Smooth muscle cell (in vitro differentiated cells): Measurements from ENCODE around the gene G3BP2. TPM values are rescaled to one million over a fixed set of nuclear protein-coding genes. Genes with fewer than 3 reads are reported as not detected.

Experiments
- DNase-seq: peaks from one replicate; lab custom pipeline; 2025; ENCODE audit not compliant: unreplicated experiment; lab: John Stamatoyannopoulos, UW
- H2AFZ ChIP-seq: fragments of 200-600 bp; sonication (generic); 2 replicates; pipeline ENCODE4 v1.6.0; 2016; ENCODE audit warnings: antibody characterized with exemption, low read depth, mild to moderate bottlenecking
- H3F3A ChIP-seq: fragments of 200-600 bp; sonication (generic); 2 replicates; pipeline ENCODE4 v1.6.0; 2017; ENCODE audit warnings: antibody characterized with exemption, low read depth
- H3K27ac ChIP-seq: fragments of 200-600 bp; sonication (generic); 2 replicates; pipeline ENCODE4 v1.5.1; 2016; ENCODE audit warnings: low read depth, mild to moderate bottlenecking
- H3K27me3 ChIP-seq: fragments of 200-600 bp; sonication (generic); 2 replicates; pipeline ENCODE4 v1.6.1; 2016; ENCODE audit warnings: low read depth, mild to moderate bottlenecking
- H3K36me3 ChIP-seq: fragments of 200-600 bp; sonication (generic); 2 replicates; pipeline ENCODE4 v1.5.1; 2016; ENCODE audit warnings: low read depth
- H3K4me1 ChIP-seq: fragments of 200-600 bp; sonication (generic); 2 replicates; pipeline ENCODE4 v1.5.1; 2016; ENCODE audit warnings: low read depth
- H3K4me2 ChIP-seq: fragments of 200-600 bp; sonication (generic); 2 replicates; pipeline ENCODE4 v1.6.0; 2016; ENCODE audit warnings: mild to moderate bottlenecking
- H3K4me3 ChIP-seq: fragments of 200-600 bp; sonication (generic); 2 replicates; pipeline ENCODE4 v1.5.1; 2016; ENCODE audit warnings: mild to moderate bottlenecking
- H3K79me2 ChIP-seq: fragments of 200-600 bp; sonication (generic); 2 replicates; pipeline ENCODE4 v1.6.0; 2016; ENCODE audit warnings: low read depth, mild to moderate bottlenecking
- H3K9ac ChIP-seq: fragments of 200-600 bp; sonication (generic); 2 replicates; pipeline ENCODE4 v1.6.0; 2016; ENCODE audit warnings: low read depth
- H3K9me3 ChIP-seq: fragments of 200-600 bp; sonication (generic); replicated peaks from 2 replicates; pipeline ENCODE4 v1.5.1; 2016; ENCODE audit warnings: low read depth
- H4K20me1 ChIP-seq: fragments of 200-600 bp; sonication (generic); 2 replicates; pipeline ENCODE4 v1.6.0; 2016; ENCODE audit warnings: low read depth
- CTCF ChIP-seq: fragments of 200-600 bp; sonication (generic); IDR thresholded peaks from 2 replicates; pipeline ENCODE4 v1.5.1; 2017; ENCODE audit warnings: borderline replicate concordance, mild to moderate bottlenecking, antibody characterized with exemption; ENCODE audit not compliant: insufficient read depth, poor library complexity, severe bottlenecking
- WGBS: methylation state at CpG from one replicate; pipeline ENCODE4 v1.1.7; 2016; ENCODE audit warnings: low lambda C conversion rate; 5-methylcytosine and 5-hydroxymethylcytosine counted together
- polyA plus RNA-seq: library from polyadenylated mRNA; unstranded; fragments of >200 nt; fragmentation: Nextera tagmentation; extraction: Ambion mirVana; gene quantifications from 2 replicates; pipeline ENCODE4 v1.2.1, GENCODE V29; 2016
- total RNA-seq: library from RNA; depleted of rRNA; stranded (reverse); fragments of >200 nt; gene quantifications from 2 replicates; pipeline ENCODE4 v1.2.3, GENCODE V29; 2014

Gene G3BP2
- total and polyA plus RNA-seq, 2 experiments from 2014 or later = 84.5 to 149 TPM

GRCh38 chr4:75639124-75639695 is 34.0 kb downstream of the G3BP2 start:
- no peaks in the 10 kb centered on the region for H3K4me1 ChIP-seq
- H3K79me2 ChIP-seq = no peaks in the 10 kb centered on the region
- TF ChIP-seq CTCF = no peak
- peaks cover 17% of the 10 kb centered on the region for H4K20me1 ChIP-seq
- no peak overlapping the region for H3K4me3 ChIP-seq
- no peaks in the 10 kb centered on the region for H3K27me3 ChIP-seq
- no peak overlapping the region for H3K27ac ChIP-seq
- no peaks in the 10 kb centered on the region for H3F3A ChIP-seq
- H3K4me2 ChIP-seq = no peak overlapping the region
- no peak overlapping the region for H2AFZ ChIP-seq
- WGBS = 93% methylated on average over 7 of the region's 7 CpGs
- no peaks in the 10 kb centered on the region for H3K9me3 ChIP-seq
- DNase-seq = no peak
- no peak overlapping the region for H3K9ac ChIP-seq
- no peaks in the 10 kb centered on the region for H3K36me3 ChIP-seq

- WGBS = 93% methylated on average over 1 of the region's 1 CpG
- Histone ChIP-seq H2AFZ (no peak overlapping the region), H3K27me3 (no peaks in the 10 kb centered on the region), H3K4me3 (no peak overlapping the region), H3K36me3 (no peaks in the 10 kb centered on the region), H3K79me2 (no peaks in the 10 kb centered on the region), H3K4me1 (no peaks in the 10 kb centered on the region), H3K27ac (no peak overlapping the region), H3K9me3 (no peaks in the 10 kb centered on the region), H3F3A (no peaks in the 10 kb centered on the region), H4K20me1 (peaks cover 7% of the 10 kb centered on the region), H3K9ac (no peak overlapping the region), H3K4me2 (no peak overlapping the region)
- no peak for TF ChIP-seq CTCF
- no peak for DNase-seq
These were observed 35.4 kb downstream of the G3BP2 start for GRCh38 chr4:75637827-75638226.

- WGBS = 41% methylated on average over 1 of the region's 1 CpG
- Histone ChIP-seq H3K27ac (no peak overlapping the region), H3K27me3 (no peaks in the 10 kb centered on the region), H3K4me1 (no peaks in the 10 kb centered on the region), H3K79me2 (no peaks in the 10 kb centered on the region), H3K4me2 (no peak overlapping the region), H4K20me1 (peaks cover 2% of the 10 kb centered on the region), H2AFZ (no peak overlapping the region), H3K4me3 (no peak overlapping the region), H3K9ac (no peak overlapping the region), H3F3A (no peaks in the 10 kb centered on the region), H3K36me3 (no peaks in the 10 kb centered on the region), H3K9me3 (no peaks in the 10 kb centered on the region)
- no peak for TF ChIP-seq CTCF
- no peak for DNase-seq
These were observed 36.0 kb downstream of the G3BP2 start for GRCh38 chr4:75637176-75637575.

- WGBS = 92% methylated on average over 2 of the region's 2 CpGs
- Histone ChIP-seq H3K9me3 (no peaks in the 10 kb centered on the region), H3F3A (no peaks in the 10 kb centered on the region)
These were observed 38.3 kb downstream of the G3BP2 start for GRCh38 chr4:75634951-75635350.

More at GRCh38 chr4:75634951-75635350, 38.3 kb downstream of the G3BP2 start:
- Histone ChIP-seq H3K4me3 (no peak overlapping the region), H3K4me2 (no peak overlapping the region), H4K20me1 (no peaks in the 10 kb centered on the region), H3K36me3 (no peaks in the 10 kb centered on the region), H3K27me3 (no peaks in the 10 kb centered on the region), H3K27ac (no peak overlapping the region), H3K79me2 (no peaks in the 10 kb centered on the region), H3K9ac (no peak overlapping the region), H2AFZ (no peak overlapping the region), H3K4me1 (peaks cover 3% of the 10 kb centered on the region)
- no peak for TF ChIP-seq CTCF
- DNase-seq = no peak
